ENCODE measurements around the gene PPIB. TPM values are rescaled to one million over a fixed set of nuclear protein-coding genes. Genes with fewer than 3 reads are reported as not detected.

PPIB gene
- total and polyA plus RNA-seq, 12 donors = 60.3 to 600 (median 88.1) TPM

DNA sequence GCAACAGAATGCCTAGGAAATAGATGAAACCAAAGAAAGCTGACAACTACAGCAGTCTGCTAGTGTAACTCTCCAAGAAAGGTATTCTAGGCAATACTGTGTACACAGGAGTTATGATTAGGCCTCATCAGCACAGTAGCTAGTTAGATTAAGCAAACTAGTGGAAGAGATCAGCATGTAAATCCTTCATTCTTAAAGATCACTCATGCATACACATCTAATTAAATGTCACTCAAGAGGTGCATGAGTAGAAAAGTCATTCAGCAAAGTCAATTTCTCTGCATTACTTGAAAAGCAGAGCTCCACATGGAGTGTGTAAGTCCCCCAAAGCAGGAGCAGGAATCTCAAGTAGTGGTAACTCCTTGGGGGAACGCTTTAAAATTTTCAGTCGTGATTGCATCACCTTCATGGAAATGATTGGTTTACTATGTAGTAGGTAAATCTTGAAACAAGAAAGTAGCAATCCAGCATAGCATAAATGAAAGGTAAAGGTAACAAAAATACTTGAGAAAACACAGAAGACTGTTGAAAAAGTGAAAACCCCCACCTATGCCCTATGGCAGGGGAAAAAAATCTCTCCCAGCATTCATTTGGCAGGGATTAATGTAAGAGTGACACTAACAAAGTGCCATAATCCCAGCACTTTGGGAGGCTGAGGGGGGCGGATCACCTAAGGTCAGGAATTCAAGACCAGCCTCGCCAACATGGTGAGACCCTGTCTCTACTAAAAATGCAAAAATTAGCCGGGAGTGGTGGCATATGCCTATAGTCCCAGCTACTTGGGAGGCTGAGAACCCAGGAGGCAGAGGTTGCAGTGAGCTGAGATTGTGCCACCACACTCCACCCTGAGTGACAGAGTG lies 29.4 kb upstream of the PPIB start:
- Histone ChIP-seq H3K9me3 (no peaks in the 10 kb centered on the region), H3K4me1 (peaks cover 0 to 2% (median 0%) of the 10 kb centered on the region in 9 donors), H3K27me3 (no peaks in the 10 kb centered on the region), H3K27ac (no peak overlapping the region), H3K4me3 (no peak overlapping the region), H3K36me3 (peaks cover 0 to 77% (median 7%) of the 10 kb centered on the region in 9 donors)
- WGBS, 2 donors = 96 to 99% methylated on average over 5 of the region's 5 CpGs
- intact Hi-C loops (cut with DNase I) = no loop called here
- DNase-seq (no peak), ATAC-seq (no peak)
- no peak for TF ChIP-seq CTCF (IDR thresholded peaks at IDR 0.05)

DNA sequence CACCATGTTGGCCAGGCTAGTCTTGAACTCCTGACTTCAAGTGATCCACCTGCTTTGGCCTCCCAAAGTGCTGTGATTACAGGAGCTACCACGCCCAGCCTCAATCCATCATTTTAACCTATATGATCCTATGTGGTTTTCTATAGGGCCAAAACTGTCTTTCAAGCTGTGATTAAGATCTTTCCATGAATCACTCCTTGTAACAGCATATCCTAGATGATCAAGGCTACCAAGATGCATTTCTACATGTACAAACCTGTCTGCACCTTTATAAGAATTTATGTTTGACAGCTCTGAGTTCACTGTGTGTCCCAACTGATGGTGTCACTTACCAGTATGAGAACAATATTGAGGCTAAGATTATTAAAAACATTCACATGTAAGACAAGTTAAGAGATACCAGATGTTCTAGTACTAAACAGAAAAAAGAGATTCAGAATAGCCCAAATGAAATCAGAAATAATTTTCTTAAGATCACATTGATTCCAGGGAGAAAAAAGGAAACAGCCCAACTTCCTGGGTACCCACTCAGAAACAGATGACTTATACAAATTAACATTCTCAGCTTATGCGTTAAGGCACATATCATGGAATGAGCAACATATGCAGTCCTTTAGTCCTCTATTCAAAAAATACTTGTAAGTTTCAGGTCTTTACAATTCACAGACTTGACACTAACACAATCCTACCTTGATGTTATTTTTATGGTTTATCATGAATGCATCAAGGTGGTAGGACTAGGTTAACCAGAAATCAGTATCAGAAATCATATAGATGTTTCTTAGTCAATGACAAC lies 24.8 kb upstream of the PPIB start:
- no peak for DNase-seq
- intact Hi-C loops (cut with DNase I) = no loop called here
- Histone ChIP-seq H3K4me3 (no peak overlapping the region), H3K36me3 (peaks cover 0 to 76% (median 0%) of the 10 kb centered on the region in 9 donors), H3K27me3 (no peaks in the 10 kb centered on the region), H3K9me3 (no peaks in the 10 kb centered on the region), H3K27ac (no peak overlapping the region), H3K4me1 (no peaks in the 10 kb centered on the region)
- no peak for TF ChIP-seq CTCF (IDR thresholded peaks at IDR 0.05)
- 93% methylated on average over 2 of the region's 2 CpGs for WGBS, 2 donors
- ATAC-seq = no peak

GRCh38 chr15:64185146-64185911 lies 22.5 kb upstream of the PPIB start:
- H3K4me3 ChIP-seq = no peak overlapping the region
- peaks cover 0 to 82% (median 4%) of the 10 kb centered on the region in 9 donors for H3K36me3 ChIP-seq
- WGBS, 2 donors = 93 to 95% methylated on average over 9 of the region's 9 CpGs
- H3K4me1 ChIP-seq = peaks cover 0 to 6% (median 0%) of the 10 kb centered on the region in 9 donors
- no peak for TF ChIP-seq CTCF (IDR thresholded peaks at IDR 0.05)
- no peak overlapping the region for H3K27ac ChIP-seq
- DNase-seq (no peak), ATAC-seq (no peak)
- intact Hi-C loops (cut with DNase I) = no loop called here
- no peaks in the 10 kb centered on the region for H3K27me3 ChIP-seq
- H3K9me3 ChIP-seq = no peaks in the 10 kb centered on the region

DNA sequence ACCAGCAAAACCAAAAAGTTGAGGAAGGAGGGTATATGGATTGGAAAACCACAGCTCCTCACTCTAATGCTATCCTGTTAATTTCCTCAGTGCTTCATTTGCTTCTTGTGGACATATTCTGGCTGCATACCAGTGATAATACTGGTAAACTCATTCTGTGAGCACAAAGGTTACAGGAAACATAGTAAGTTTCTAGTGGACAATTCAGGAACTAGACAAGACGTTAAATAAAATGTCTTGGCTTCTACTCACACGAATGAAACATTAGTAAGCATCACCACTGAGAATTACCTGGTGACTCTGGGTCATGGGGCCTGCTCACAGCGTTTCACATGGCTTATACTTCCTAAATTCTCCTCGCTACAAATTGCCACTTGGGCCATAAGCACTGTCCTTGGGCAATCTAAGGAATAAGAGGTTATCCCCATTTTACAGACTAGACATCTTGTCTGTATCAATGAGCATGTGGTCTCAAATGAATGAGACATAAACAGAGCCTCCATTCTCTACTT lies 20.1 kb upstream of the PPIB start:
- H3K4me1 ChIP-seq = peaks cover 0 to 6% (median 0%) of the 10 kb centered on the region in 9 donors
- no peaks in the 10 kb centered on the region for H3K9me3 ChIP-seq
- no peak overlapping the region for H3K4me3 ChIP-seq
- H3K27ac ChIP-seq = no peak overlapping the region
- no peaks in the 10 kb centered on the region for H3K27me3 ChIP-seq
- intact Hi-C loops (cut with DNase I) = no loop called here
- no peak for TF ChIP-seq CTCF (IDR thresholded peaks at IDR 0.05)
- DNase-seq = no peak
- WGBS, 2 donors = 81 to 82% methylated on average over 4 of the region's 4 CpGs
- H3K36me3 ChIP-seq = peaks cover 0 to 91% (median 7%) of the 10 kb centered on the region in 9 donors
- ATAC-seq = no peak
